ENCODE data around the gene HMX3. TPM values are rescaled to one million over a fixed set of nuclear protein-coding genes. Genes with fewer than 3 reads are reported as not detected.

HMX3 gene
- total RNA-seq, 1 experiment from 2014 or later: 5.0 TPM

- Histone ChIP-seq H3K27me3 (peaks cover 6% of the 10 kb centered on the region), H3K9me3 (peaks cover 2% of the 10 kb centered on the region; the same call in 1 of the 2 replicates), H3K36me3 (no peaks in the 10 kb centered on the region), H3K4me3 (no peak overlapping the region)
- DNase-seq: no peak
These were observed 6.0 kb upstream of the HMX3 start for GRCh38 chr10:123129618-123130271.

GRCh38 chr10:123132576-123133477 is 2.9 kb upstream of the HMX3 start:
- no peaks in the 10 kb centered on the region; the same call in 1 of the 2 replicates for H3K36me3 ChIP-seq
- H3K9me3 ChIP-seq: peaks cover 2% of the 10 kb centered on the region; the same call in 1 of the 2 replicates
- peak; percentile 81 for DNase-seq
- peak overlapping the region; percentile 27 for H3K4me3 ChIP-seq
- H3K27me3 ChIP-seq: peaks cover 6% of the 10 kb centered on the region

GRCh38 chr10:123133541-123134342 is 2.0 kb upstream of the HMX3 start:
- no peaks in the 10 kb centered on the region; the same call in 1 of the 2 replicates for H3K36me3 ChIP-seq
- H3K27me3 ChIP-seq: peaks cover 6% of the 10 kb centered on the region
- H3K9me3 ChIP-seq: no peaks in the 10 kb centered on the region
- DNase-seq: no peak
- no peak overlapping the region; the same call in 1 of the 2 replicates for H3K4me3 ChIP-seq

GRCh38 chr10:123134343-123134914 is 1.3 kb upstream of the HMX3 start:
- H3K36me3 ChIP-seq: no peaks in the 10 kb centered on the region; the same call in 1 of the 2 replicates
- no peak for DNase-seq
- H3K9me3 ChIP-seq: no peaks in the 10 kb centered on the region
- H3K4me3 ChIP-seq: no peak overlapping the region
- H3K27me3 ChIP-seq: peaks cover 6% of the 10 kb centered on the region

- peak overlapping the region; percentile 60 for H3K4me3 ChIP-seq
- H3K9me3 ChIP-seq: no peaks in the 10 kb centered on the region
- no peak for DNase-seq
- H3K36me3 ChIP-seq: no peaks in the 10 kb centered on the region; the same call in 1 of the 2 replicates
- H3K27me3 ChIP-seq: peaks cover 6% of the 10 kb centered on the region
These were observed 805 bp upstream of the HMX3 start for GRCh38 chr10:123134915-123135414.

- Histone ChIP-seq H3K27me3 (peaks cover 6% of the 10 kb centered on the region), H3K36me3 (no peaks in the 10 kb centered on the region; the same call in 1 of the 2 replicates), H3K4me3 (peak overlapping the region; percentile 60), H3K9me3 (no peaks in the 10 kb centered on the region)
- peak; percentile 39 for DNase-seq
These were observed 543 bp downstream of the HMX3 start for GRCh38 chr10:123136221-123136805.

GRCh38 chr10:123136806-123137642 is 1.3 kb downstream of the HMX3 start:
- peak; percentile 72 for DNase-seq
- no peaks in the 10 kb centered on the region for H3K9me3 ChIP-seq
- H3K27me3 ChIP-seq: peaks cover 6% of the 10 kb centered on the region
- H3K36me3 ChIP-seq: no peaks in the 10 kb centered on the region; the same call in 1 of the 2 replicates
- H3K4me3 ChIP-seq: peak overlapping the region; percentile 60

GRCh38 chr10:123139165-123139520 is 3.4 kb downstream of the HMX3 start:
- no peaks in the 10 kb centered on the region for H3K9me3 ChIP-seq
- no peak overlapping the region for H3K4me3 ChIP-seq
- no peaks in the 10 kb centered on the region; the same call in 1 of the 2 replicates for H3K36me3 ChIP-seq
- no peak for DNase-seq
- no peaks in the 10 kb centered on the region for H3K27me3 ChIP-seq

- Histone ChIP-seq H3K4me3 (no peak overlapping the region), H3K36me3 (no peaks in the 10 kb centered on the region; the same call in 1 of the 2 replicates), H3K9me3 (no peaks in the 10 kb centered on the region)
These were observed 3.9 kb downstream of the HMX3 start for GRCh38 chr10:123139521-123140163.

GRCh38 chr10:123140164-123140982 is 4.6 kb downstream of the HMX3 start:
- H3K9me3 ChIP-seq: no peaks in the 10 kb centered on the region
- DNase-seq: no peak

More at GRCh38 chr10:123139521-123140163, 3.9 kb downstream of the HMX3 start:
- H3K27me3 ChIP-seq: no peaks in the 10 kb centered on the region
- no peak for DNase-seq

GRCh38 chr10:123140983-123141390 is 5.2 kb downstream of the HMX3 start:
- H3K27me3 ChIP-seq: no peaks in the 10 kb centered on the region

More at GRCh38 chr10:123140164-123140982, 4.6 kb downstream of the HMX3 start:
- H3K4me3 ChIP-seq: no peak overlapping the region
- no peaks in the 10 kb centered on the region; the same call in 1 of the 2 replicates for H3K36me3 ChIP-seq
- H3K27me3 ChIP-seq: no peaks in the 10 kb centered on the region

GRCh38 chr10:123141791-123142700 is 6.3 kb downstream of the HMX3 start:
- Histone ChIP-seq H3K36me3 (no peaks in the 10 kb centered on the region; the same call in 1 of the 2 replicates), H3K27me3 (no peaks in the 10 kb centered on the region), H3K9me3 (no peaks in the 10 kb centered on the region), H3K4me3 (no peak overlapping the region)
- DNase-seq: no peak

More at GRCh38 chr10:123140983-123141390, 5.2 kb downstream of the HMX3 start:
- DNase-seq: no peak
- no peak overlapping the region for H3K4me3 ChIP-seq
- H3K36me3 ChIP-seq: no peaks in the 10 kb centered on the region; the same call in 1 of the 2 replicates
- H3K9me3 ChIP-seq: no peaks in the 10 kb centered on the region

- H3K4me3 ChIP-seq: no peak overlapping the region
- DNase-seq: no peak
- H3K27me3 ChIP-seq: no peaks in the 10 kb centered on the region
- H3K9me3 ChIP-seq: no peaks in the 10 kb centered on the region
- H3K36me3 ChIP-seq: no peaks in the 10 kb centered on the region; the same call in 1 of the 2 replicates
These were observed 7.0 kb downstream of the HMX3 start for GRCh38 chr10:123142701-123143161.
